Stimulated activated effector memory CD8-positive, alpha-beta T cell treated with anti-CD3 and anti-CD28 coated beads, Interleukin-12 subunit alpha, Interleukin-12 subunit beta, amount 100 ng/mL, for 72 hours (primary cell): ENCODE data around the gene GLYAT.
A peak's percentile ranks its signal among the peaks of the same experiment; 100 is the strongest.

Source experiments
- ATAC-seq: fragments of 150-1000 bp; cut with Tn5 transposase; 2 replicates; pipeline ENCODE4 v1.10.0; 2021
- DNase-seq, 2 donors: peaks; one replicate each; pipeline ENCODE4 v3.0.0; 2021 to 2022; ENCODE audit warnings: low spot score in 2 of 2
- H3K27ac Mint-ChIP-seq: one replicate; pipeline ENCODE4 v1.8.0; 2022; ENCODE audit warnings: mild to moderate bottlenecking, mixed read lengths
- H3K36me3 Mint-ChIP-seq: one replicate; pipeline ENCODE4 v1.8.0; 2022; ENCODE audit warnings: mild to moderate bottlenecking, mixed read lengths
- H3K4me1 Mint-ChIP-seq: one replicate; pipeline ENCODE4 v1.8.0; 2022; ENCODE audit warnings: mixed read lengths
- H3K4me3 Mint-ChIP-seq: one replicate; pipeline ENCODE4 v1.8.0; 2022; ENCODE audit warnings: mild to moderate bottlenecking, mixed read lengths
- H3K9me3 Mint-ChIP-seq: one replicate; pipeline ENCODE4 v1.8.0; 2022; ENCODE audit warnings: mixed read lengths

The GLYAT gene

GRCh38 chr11:58671983-58672633, 59.6 kb downstream of the GLYAT start:
- H3K9me3 Mint-ChIP-seq: no peaks in the 10 kb centered on the region
- DNase-seq (no peak), ATAC-seq (no peak)
- no peak overlapping the region for H3K4me3 Mint-ChIP-seq
- H3K36me3 Mint-ChIP-seq: no peaks in the 10 kb centered on the region
- no peak overlapping the region for H3K27ac Mint-ChIP-seq
- H3K4me1 Mint-ChIP-seq: no peaks in the 10 kb centered on the region

- Mint-ChIP-seq H3K4me3 (no peak overlapping the region), H3K36me3 (no peaks in the 10 kb centered on the region), H3K9me3 (no peaks in the 10 kb centered on the region), H3K4me1 (peaks cover 5% of the 10 kb centered on the region), H3K27ac (no peak overlapping the region)
- ATAC-seq: no peak
- peak in 1 of 2 donors; percentile 43 for DNase-seq
Measured at GRCh38 chr11:58659910-58660570, 71.7 kb downstream of the GLYAT start.

GRCh38 chr11:58659404-58659803, 72.3 kb downstream of the GLYAT start:
- H3K9me3 Mint-ChIP-seq: no peaks in the 10 kb centered on the region
- no peaks in the 10 kb centered on the region for H3K36me3 Mint-ChIP-seq
- H3K4me3 Mint-ChIP-seq: no peak overlapping the region
- peaks cover 6% of the 10 kb centered on the region for H3K4me1 Mint-ChIP-seq
- H3K27ac Mint-ChIP-seq: no peak overlapping the region
- peak; percentile 55 for ATAC-seq
- DNase-seq: no peak
